Measurements from ENCODE around the gene MTM1. TPM values are rescaled to one million over a fixed set of nuclear protein-coding genes. Genes with fewer than 3 reads are reported as not detected.

MTM1 gene
- total RNA-seq, 1 donor from 2014 or later: 15.3 TPM

DNA sequence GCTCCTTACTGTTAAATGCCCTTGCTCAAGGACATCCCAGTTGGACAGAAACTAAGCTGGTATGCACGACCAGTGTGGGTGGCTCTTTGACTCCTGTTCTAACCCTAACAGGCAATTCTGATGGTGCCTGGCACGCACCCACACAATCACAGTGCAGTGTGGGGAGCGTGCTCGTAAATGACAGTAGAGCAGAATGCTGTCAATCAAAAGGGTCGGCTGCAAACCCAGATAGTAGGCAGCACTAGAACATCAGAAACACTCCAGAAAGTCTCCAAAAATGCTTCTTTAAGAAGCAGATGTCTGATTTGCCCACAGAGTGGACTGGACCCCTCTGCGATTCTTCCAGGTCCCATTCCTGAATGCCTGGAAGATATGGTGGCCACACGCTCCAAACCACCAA, 37.6 kb upstream of the MTM1 start:
- no peak for DNase-seq (ENCODE audit: low spot score)
- Histone ChIP-seq H3K4me2 (no peak overlapping the region), H3K27ac (no peak overlapping the region), H3K36me3 (no peaks in the 10 kb centered on the region), H4K20me1 (ENCODE audit: low read depth) (no peaks in the 10 kb centered on the region), H3K4me3 (no peak overlapping the region), H2AFZ (replicated peaks) (no peak overlapping the region), H3F3A (ENCODE audit: low read depth) (no peaks in the 10 kb centered on the region), H3K4me1 (no peaks in the 10 kb centered on the region), H3K9me3 (ENCODE audit: low read depth) (no peaks in the 10 kb centered on the region), H3K9ac (no peak overlapping the region), H3K27me3 (no peaks in the 10 kb centered on the region), H3K79me2 (ENCODE audit: low read depth) (no peaks in the 10 kb centered on the region)
- Mint-ChIP-seq H3K9me3 (peaks cover 38% of the 10 kb centered on the region), H3K36me3 (no peaks in the 10 kb centered on the region), H3K27me3 (ENCODE audit: insufficient read depth, low read depth) (peaks cover 2% of the 10 kb centered on the region), H3K4me3 (no peak overlapping the region), H3K4me1 (peaks cover 4% of the 10 kb centered on the region), H3K27ac (no peak overlapping the region)
- TF ChIP-seq EZH2phosphoT487 (IDR thresholded peaks at IDR 0.05): no peak
- no peak for TF ChIP-seq EZH2 (IDR thresholded peaks at IDR 0.05)
- no peak for TF ChIP-seq CTCF (IDR thresholded peaks at IDR 0.05)

DNA sequence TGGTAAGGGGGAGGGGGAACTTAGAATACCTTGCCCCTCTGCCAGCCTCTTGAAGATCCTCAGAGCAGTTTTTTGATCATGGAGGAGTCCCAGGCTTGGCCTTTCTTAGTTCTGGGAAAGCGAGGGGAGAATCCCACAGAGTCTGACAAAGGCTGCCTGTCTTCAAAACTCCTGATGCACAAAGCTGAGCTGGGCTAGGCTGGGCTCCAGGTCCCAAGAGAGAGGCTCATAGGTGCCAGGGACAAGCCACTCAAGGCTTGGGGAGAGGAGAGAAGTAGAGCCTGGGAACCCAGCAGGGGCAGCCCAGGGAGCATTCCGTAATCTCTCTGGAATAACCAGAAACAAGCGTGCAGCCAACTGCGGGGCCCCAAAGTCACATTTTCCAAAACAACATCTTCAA, 37.0 kb upstream of the MTM1 start:
- Mint-ChIP-seq H3K9me3 (peaks cover 38% of the 10 kb centered on the region), H3K36me3 (no peaks in the 10 kb centered on the region), H3K27me3 (ENCODE audit: insufficient read depth, low read depth) (peaks cover 2% of the 10 kb centered on the region), H3K4me1 (peaks cover 4% of the 10 kb centered on the region), H3K4me3 (no peak overlapping the region), H3K27ac (no peak overlapping the region)
- Histone ChIP-seq H3K27me3 (no peaks in the 10 kb centered on the region), H3F3A (ENCODE audit: low read depth) (no peaks in the 10 kb centered on the region), H3K79me2 (ENCODE audit: low read depth) (no peaks in the 10 kb centered on the region), H4K20me1 (ENCODE audit: low read depth) (no peaks in the 10 kb centered on the region), H3K4me1 (no peaks in the 10 kb centered on the region), H3K4me2 (no peak overlapping the region), H2AFZ (replicated peaks) (no peak overlapping the region), H3K9me3 (ENCODE audit: low read depth) (no peaks in the 10 kb centered on the region), H3K27ac (no peak overlapping the region), H3K9ac (no peak overlapping the region), H3K36me3 (no peaks in the 10 kb centered on the region), H3K4me3 (no peak overlapping the region)
- DNase-seq (ENCODE audit: low spot score): no peak
- no peak for TF ChIP-seq EZH2phosphoT487 (IDR thresholded peaks at IDR 0.05)

DNA sequence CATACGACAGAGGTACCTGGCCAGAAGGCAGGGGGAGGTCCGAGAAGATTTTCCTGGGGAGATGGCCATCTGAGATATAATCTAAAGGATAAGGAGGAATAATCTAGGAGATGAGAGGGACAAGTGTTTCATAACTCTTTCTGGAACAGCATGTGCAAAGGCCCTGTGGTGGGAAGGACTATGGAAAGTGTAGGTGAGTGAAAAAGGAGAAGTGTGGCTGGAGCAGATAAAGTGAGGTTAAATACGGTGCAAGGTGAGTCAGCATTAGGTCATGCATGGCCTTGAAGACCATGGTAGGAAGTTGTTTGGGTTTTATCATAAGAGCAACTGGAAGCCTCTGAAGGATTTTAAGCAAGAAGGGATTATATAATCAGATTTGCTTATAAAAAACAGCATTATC, 34.6 kb upstream of the MTM1 start:
- Histone ChIP-seq H4K20me1 (ENCODE audit: low read depth) (no peaks in the 10 kb centered on the region), H3K4me3 (no peak overlapping the region), H3K4me2 (no peak overlapping the region), H3K9ac (no peak overlapping the region), H3K4me1 (no peaks in the 10 kb centered on the region), H3F3A (ENCODE audit: low read depth) (no peaks in the 10 kb centered on the region), H2AFZ (replicated peaks) (no peak overlapping the region), H3K27me3 (no peaks in the 10 kb centered on the region), H3K27ac (no peak overlapping the region), H3K79me2 (ENCODE audit: low read depth) (no peaks in the 10 kb centered on the region), H3K36me3 (no peaks in the 10 kb centered on the region), H3K9me3 (ENCODE audit: low read depth) (no peaks in the 10 kb centered on the region)
- Mint-ChIP-seq H3K9me3 (peaks cover 36% of the 10 kb centered on the region), H3K4me1 (peaks cover 4% of the 10 kb centered on the region), H3K27ac (no peak overlapping the region), H3K4me3 (no peak overlapping the region), H3K27me3 (ENCODE audit: insufficient read depth, low read depth) (no peaks in the 10 kb centered on the region), H3K36me3 (no peaks in the 10 kb centered on the region)
- no peak for DNase-seq (ENCODE audit: low spot score)
- TF ChIP-seq CTCF (IDR thresholded peaks at IDR 0.05) (no peak), EZH2 (IDR thresholded peaks at IDR 0.05) (no peak), EZH2phosphoT487 (IDR thresholded peaks at IDR 0.05) (no peak)

DNA sequence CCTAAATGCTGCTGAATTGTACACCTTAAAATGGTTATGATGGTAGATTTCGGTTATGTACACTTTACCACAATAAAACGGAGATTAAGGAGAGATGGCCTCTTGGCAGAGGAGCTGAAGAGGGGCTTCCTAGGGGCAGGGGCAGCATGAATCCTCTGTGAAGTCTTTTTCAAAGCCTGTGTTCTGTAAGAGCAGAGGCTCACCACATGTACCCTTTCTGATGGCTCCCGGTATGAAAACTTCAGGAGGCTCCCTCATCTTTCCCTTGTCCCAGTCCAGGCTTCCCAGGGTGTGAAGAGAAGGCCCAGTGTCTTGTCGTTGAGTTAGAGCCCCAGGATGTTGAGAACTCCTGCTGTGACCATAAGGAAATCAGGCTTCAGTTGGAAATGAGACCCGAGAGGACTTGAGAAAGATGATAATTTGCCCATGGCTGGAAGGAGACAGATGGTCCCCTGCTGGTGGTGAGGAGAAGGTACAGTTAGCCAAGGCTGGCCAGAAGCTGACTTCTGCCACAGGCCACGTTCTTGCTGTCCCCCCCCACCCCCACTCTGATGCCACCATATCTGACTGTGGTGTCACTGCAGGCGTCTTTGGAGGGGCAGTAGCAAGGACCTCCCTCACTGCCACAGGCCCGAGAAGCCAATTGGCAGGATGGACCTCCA, 31.8 kb upstream of the MTM1 start:
- Histone ChIP-seq H2AFZ (replicated peaks) (no peak overlapping the region), H3K36me3 (no peaks in the 10 kb centered on the region), H3K4me2 (no peak overlapping the region), H3K9me3 (ENCODE audit: low read depth) (no peaks in the 10 kb centered on the region), H3F3A (ENCODE audit: low read depth) (no peaks in the 10 kb centered on the region), H3K27ac (no peak overlapping the region), H3K4me1 (no peaks in the 10 kb centered on the region), H3K79me2 (ENCODE audit: low read depth) (no peaks in the 10 kb centered on the region), H3K4me3 (no peak overlapping the region), H3K9ac (no peak overlapping the region), H4K20me1 (ENCODE audit: low read depth) (no peaks in the 10 kb centered on the region), H3K27me3 (no peaks in the 10 kb centered on the region)
- TF ChIP-seq CTCF (IDR thresholded peaks at IDR 0.05) (no peak), EZH2 (IDR thresholded peaks at IDR 0.05) (no peak), EZH2phosphoT487 (IDR thresholded peaks at IDR 0.05) (no peak)
- peaks cover 33% of the 10 kb centered on the region for H3K9me3 Mint-ChIP-seq
- H3K4me3 Mint-ChIP-seq: no peak overlapping the region
- H3K27me3 Mint-ChIP-seq (ENCODE audit: insufficient read depth, low read depth): no peaks in the 10 kb centered on the region
- no peaks in the 10 kb centered on the region for H3K36me3 Mint-ChIP-seq
- H3K27ac Mint-ChIP-seq: no peak overlapping the region
- DNase-seq (ENCODE audit: low spot score): no peak
- no peaks in the 10 kb centered on the region for H3K4me1 Mint-ChIP-seq
